HEK293T (cell line): ENCODE measurements around the gene IFITM1.

Experiments used
- ARNT ChIP-seq: fragments of 450-650 bp; IDR thresholded peaks from 2 replicates; pipeline ENCODE4 v1.6.1; 2017; ENCODE audit warnings: mild to moderate bottlenecking
- BHLHE40 ChIP-seq: fragments of 450-650 bp; IDR thresholded peaks from 2 replicates; pipeline ENCODE4 v1.6.1; 2016; ENCODE audit warnings: mild to moderate bottlenecking, moderate library complexity, borderline replicate concordance
- ELF4 ChIP-seq: fragments of 450-650 bp; IDR thresholded peaks from 2 replicates; pipeline ENCODE4 v1.6.1; 2017; ENCODE audit warnings: antibody characterized with exemption
- FOXA1 ChIP-seq: fragments of 450-650 bp; IDR thresholded peaks from 2 replicates; pipeline ENCODE4 v1.6.1; 2016; ENCODE audit warnings: mild to moderate bottlenecking
- FOXK2 ChIP-seq: fragments of 450-650 bp; IDR thresholded peaks from 2 replicates; pipeline ENCODE4 v1.6.1; 2016; ENCODE audit warnings: mild to moderate bottlenecking
- LEF1 ChIP-seq: fragments of 450-650 bp; IDR thresholded peaks from 2 replicates; pipeline ENCODE4 v1.6.1; 2017; ENCODE audit warnings: mild to moderate bottlenecking, borderline replicate concordance
- NFRKB ChIP-seq: fragments of 450-650 bp; IDR thresholded peaks from 2 replicates; pipeline ENCODE4 v1.6.1; 2016; ENCODE audit warnings: mild to moderate bottlenecking, moderate library complexity
- PKNOX1 ChIP-seq: fragments of 450-650 bp; IDR thresholded peaks from 2 replicates; pipeline ENCODE4 v1.6.1; 2016
- SP1 ChIP-seq: fragments of 450-650 bp; IDR thresholded peaks from 2 replicates; pipeline ENCODE4 v1.6.1; 2017
- SUZ12 ChIP-seq: fragments of 450-650 bp; IDR thresholded peaks from 2 replicates; pipeline ENCODE4 v1.6.1; 2016; ENCODE audit warnings: mild to moderate bottlenecking
- ZNF384 ChIP-seq: fragments of 450-650 bp; IDR thresholded peaks from 2 replicates; pipeline ENCODE4 v1.6.1; 2016

GRCh38 chr11:293271-293851, 20.5 kb upstream of the IFITM1 start:
- no peak for TF ChIP-seq LEF1
- TF ChIP-seq SP1, result no peak
- TF ChIP-seq FOXK2, result no peak
- TF ChIP-seq ZNF384, result no peak
- no peak for TF ChIP-seq NFRKB
- TF ChIP-seq ARNT, result no peak
- no peak for TF ChIP-seq PKNOX1
- no peak for TF ChIP-seq FOXA1
- no peak for TF ChIP-seq ELF4
- no peak for TF ChIP-seq SUZ12
- no peak for TF ChIP-seq BHLHE40
